GM12878 (cell line): ENCODE measurements around the gene KCTD16. TPM values are rescaled to one million over a fixed set of nuclear protein-coding genes. Genes with fewer than 3 reads are reported as not detected.

Experiments used
- ATAC-seq: fragments of 200-7000 bp; cut with Tn5 transposase; 3 replicates; pipeline ENCODE4 v1.9.1; 2020; ENCODE audit warnings: mild to moderate bottlenecking, moderate library complexity
- BruUV-seq: library from RNA; stranded (reverse); fragments of 400-500 nt; replicated peaks from 2 replicates; lab custom pipeline; 2021; lab: Mats Ljungman, UMichigan
- CTCF ChIA-PET: fragments of 300-600 bp; sonication (Branson Sonifier 250); formaldehyde crosslinking; extraction: SDS; loops from one replicate; lab custom pipeline; 2021; ENCODE audit warnings: inconsistent platforms; lab: Yijun Ruan, JAX
- POLR2A ChIA-PET: fragments of 350-600 bp; formaldehyde crosslinking; extraction: SDS; loops from one replicate; lab custom pipeline; 2021; ENCODE audit warnings: inconsistent platforms; lab: Charles Lee
- RAD21 ChIA-PET: fragments of 300-600 bp; sonication (Branson Sonifier 250); formaldehyde crosslinking; loops from one replicate; lab custom pipeline; 2023; ENCODE audit warnings: antibody characterized with exemption; ENCODE audit not compliant: unreplicated experiment; lab: Charles Lee
- SMC1A ChIA-PET: fragments of 300-600 bp; sonication (Branson Sonifier 250); formaldehyde crosslinking; loops from one replicate; lab custom pipeline; 2023; ENCODE audit not compliant: unreplicated experiment, uncharacterized antibody; lab: Charles Lee
- DNase-seq: peaks from one replicate; pipeline ENCODE4 v3.0.0-alpha.2; 2011; ENCODE audit warnings: low read depth, low spot score
- FAIRE-seq: peaks from 3 replicates; lab custom pipeline; 2011; peaks lifted over from hg19 to GRCh38; lab: Jason Lieb, UNC
- H2AFZ ChIP-seq: 2 replicates; pipeline ENCODE4 v1.6.0; 2011; ENCODE audit warnings: low read depth, low read length, control low read depth; ENCODE audit not compliant: control insufficient read depth
- H3K27ac ChIP-seq: 2 replicates; pipeline ENCODE4 v1.5.1; 2011; ENCODE audit warnings: control low read depth; ENCODE audit not compliant: control insufficient read depth, insufficient read depth
- H3K27me3 ChIP-seq, 2 experiments: replicated peaks in 1 of 2; 2 replicates each; pipeline versions ENCODE4 v1.6.0 to v1.6.1; 2011; ENCODE audit warnings: low read length in 1 of 2; ENCODE audit not compliant: control insufficient read depth in 2 of 2, insufficient read depth in 2 of 2
- H3K36me3 ChIP-seq, 2 experiments: 2 replicates each; pipeline ENCODE4 v1.5.1; 2011; ENCODE audit warnings: low read length in 1 of 2; ENCODE audit not compliant: control insufficient read depth in 2 of 2, insufficient read depth in 2 of 2
- H3K4me1 ChIP-seq: 2 replicates; pipeline ENCODE4 v1.6.1; 2011; ENCODE audit warnings: mild to moderate bottlenecking, low read length, moderate library complexity, mixed read lengths; ENCODE audit not compliant: control insufficient read depth, insufficient read depth
- H3K4me2 ChIP-seq: 2 replicates; pipeline ENCODE4 v1.6.0; 2011; ENCODE audit warnings: control low read depth; ENCODE audit not compliant: control insufficient read depth, insufficient read depth
- H3K4me3 ChIP-seq: fragments of 200-600 bp; sonication (generic); 2 replicates; pipeline ENCODE4 v1.5.1; 2016
- H3K79me2 ChIP-seq: 2 replicates; pipeline ENCODE4 v1.6.0; 2011; ENCODE audit warnings: low read length; ENCODE audit not compliant: control insufficient read depth, insufficient read depth
- H3K9ac ChIP-seq: 2 replicates; pipeline ENCODE4 v1.8.0; 2011; ENCODE audit warnings: low read length, control low read depth, mixed read lengths; ENCODE audit not compliant: control insufficient read depth, insufficient read depth
- H3K9me3 ChIP-seq: replicated peaks from 3 replicates; pipeline ENCODE4 v1.5.1; 2011; ENCODE audit warnings: mild to moderate bottlenecking, low read length; ENCODE audit not compliant: control insufficient read depth, insufficient read depth
- H4K20me1 ChIP-seq: 2 replicates; pipeline ENCODE4 v1.6.0; 2011; ENCODE audit not compliant: control insufficient read depth, insufficient read depth
- BHLHE40 ChIP-seq, 2 experiments: fragments of 450-650 bp in 1 of 2; IDR thresholded peaks; 2 replicates each; pipeline ENCODE4 v1.6.1; 2011 to 2017; ENCODE audit warnings: low read depth in 2 of 2, borderline replicate concordance in 1 of 2, improper control_type of control experiment in 1 of 2, low read length in 1 of 2, mild to moderate bottlenecking in 1 of 2
- FOS ChIP-seq: IDR thresholded peaks from 3 replicates; pipeline ENCODE4 v1.6.1; 2011; ENCODE audit warnings: borderline replicate concordance; ENCODE audit not compliant: insufficient read length; ENCODE audit errors: extremely low read depth
- MTA2 ChIP-seq: fragments of 450-650 bp; IDR thresholded peaks from 2 replicates; pipeline ENCODE4 v1.6.1; 2016; ENCODE audit warnings: low read depth, mild to moderate bottlenecking, moderate library complexity
- SMAD5 ChIP-seq: IDR thresholded peaks from 2 replicates; pipeline ENCODE4 v1.6.1; 2016; ENCODE audit warnings: antibody characterized with exemption, low read depth
- SMARCA5 ChIP-seq: fragments of 450-650 bp; IDR thresholded peaks from 2 replicates; pipeline ENCODE4 v1.6.1; 2017; ENCODE audit warnings: mild to moderate bottlenecking
- SMC3 ChIP-seq: IDR thresholded peaks from 2 replicates; pipeline ENCODE4 v1.6.1; 2011; ENCODE audit warnings: low read length, improper control_type of control experiment, borderline replicate concordance
- in situ Hi-C: fragments of 300-500 bp; cut with MboI; formaldehyde crosslinking; loops from 9 replicates; pipeline ENCODE4 v1.14.3; 2018; ENCODE audit warnings: mixed read lengths
- intact Hi-C: fragments of 100-400 bp; cut with micrococcal nuclease; formaldehyde crosslinking; loops from one replicate; pipeline ENCODE4 v1.14.2; 2022; ENCODE audit not compliant: unreplicated experiment
- polyA plus RNA-seq, 11 experiments: library from polyadenylated mRNA; depleted of rRNA in 4 of 11; unstranded in 6 of 11; stranded (reverse) in 5 of 11; fragments of >200 nt; fragmentation: Nextera tagmentation in 4 of 11; fragmentation: Illumina TruSeq in 1 of 11; extraction: Ambion mirVana in 4 of 11; extraction: Trizol in 1 of 11; gene quantifications; 1 replicate in 1 of 11; 2 replicates in 10 of 11; pipeline versions ENCODE4 v1.2.1 to v1.2.3, GENCODE V29; 2011 to 2016; ENCODE audit warnings: inconsistent platforms in 2 of 11, missing spikeins in 2 of 11, low read depth in 1 of 11
- total RNA-seq, 4 experiments: library from RNA; depleted of rRNA in 3 of 4; stranded (reverse); fragments of >200 nt in 3 of 4; fragmentation: Illumina TruSeq in 1 of 4; extraction: Trizol in 1 of 4; gene quantifications; 2 replicates each; pipeline versions ENCODE4 v1.2.1 to v1.2.3, GENCODE V29; 2013 to 2021
- TF ChIP-seq, protein P1 (sequence below): fragments of 450-650 bp; IDR thresholded peaks from 2 replicates; pipeline ENCODE4 v1.6.1; 2017; ENCODE audit warnings: mild to moderate bottlenecking, moderate library complexity

The KCTD16 gene
- total and polyA plus RNA-seq, 10 of the 15 experiments (the other 5 are each of a cell fraction or from before 2014, with no cell fraction given): 0.03 to 0.10 (median 0.06) TPM; not detected in 3

DNA sequence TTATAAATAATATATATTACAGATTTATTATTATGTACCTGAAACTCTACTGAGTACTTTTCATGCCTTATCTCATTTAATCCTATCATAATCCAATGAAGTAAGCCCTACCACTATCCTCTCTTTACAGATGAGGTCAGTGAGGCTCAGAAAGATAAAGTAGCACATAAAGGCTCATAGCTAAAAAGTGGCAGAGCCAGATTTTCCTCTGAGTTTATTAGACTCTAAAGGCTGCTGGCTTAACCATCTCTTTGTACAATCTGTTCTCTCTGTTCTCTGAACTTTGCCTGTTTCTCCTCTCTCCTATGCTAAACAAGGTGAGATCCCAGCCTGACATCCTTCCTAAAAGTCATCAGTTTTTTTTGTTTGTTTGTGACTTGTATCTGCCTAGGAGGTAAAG, 311.2 kb downstream of the KCTD16 start:
- DNase-seq (no peak), FAIRE-seq (no peak), ATAC-seq (no peak)
- POLR2A ChIA-PET: no interaction called here
- H3K4me2 ChIP-seq: no peak overlapping the region
- H3K9ac ChIP-seq: no peak overlapping the region
- no peaks in the 10 kb centered on the region for H3K4me1 ChIP-seq
- intact Hi-C loops (no loop called here), in situ Hi-C loops (no loop called here)
- CTCF ChIA-PET: interaction anchor here (1.2 kb wide), 1 partner anchor 756 kb away, joined by 4 read pairs; no protein-coding TSS in a partner anchor
- no peaks in the 10 kb centered on the region for H3K27me3 ChIP-seq
- SMC1A ChIA-PET: no interaction called here
- H3K4me3 ChIP-seq: no peak overlapping the region
- H3K27ac ChIP-seq: no peak overlapping the region
- H3K36me3 ChIP-seq: no peaks in the 10 kb centered on the region
- no peaks in the 10 kb centered on the region for H3K79me2 ChIP-seq
- H2AFZ ChIP-seq: no peak overlapping the region
- H4K20me1 ChIP-seq: no peaks in the 10 kb centered on the region
- BruUV-seq: no TSS peak
- H3K9me3 ChIP-seq: no peaks in the 10 kb centered on the region
- TF ChIP-seq BHLHE40 (IDR thresholded peaks at IDR 0.05; ENCODE audit: borderline replicate concordance in 1 of 2, low read depth in 2 of 2, low read length in 1 of 2): no peak
- TF ChIP-seq SMC3: no peak
- TF ChIP-seq SMAD5: no peak
- TF ChIP-seq, protein P1, sequence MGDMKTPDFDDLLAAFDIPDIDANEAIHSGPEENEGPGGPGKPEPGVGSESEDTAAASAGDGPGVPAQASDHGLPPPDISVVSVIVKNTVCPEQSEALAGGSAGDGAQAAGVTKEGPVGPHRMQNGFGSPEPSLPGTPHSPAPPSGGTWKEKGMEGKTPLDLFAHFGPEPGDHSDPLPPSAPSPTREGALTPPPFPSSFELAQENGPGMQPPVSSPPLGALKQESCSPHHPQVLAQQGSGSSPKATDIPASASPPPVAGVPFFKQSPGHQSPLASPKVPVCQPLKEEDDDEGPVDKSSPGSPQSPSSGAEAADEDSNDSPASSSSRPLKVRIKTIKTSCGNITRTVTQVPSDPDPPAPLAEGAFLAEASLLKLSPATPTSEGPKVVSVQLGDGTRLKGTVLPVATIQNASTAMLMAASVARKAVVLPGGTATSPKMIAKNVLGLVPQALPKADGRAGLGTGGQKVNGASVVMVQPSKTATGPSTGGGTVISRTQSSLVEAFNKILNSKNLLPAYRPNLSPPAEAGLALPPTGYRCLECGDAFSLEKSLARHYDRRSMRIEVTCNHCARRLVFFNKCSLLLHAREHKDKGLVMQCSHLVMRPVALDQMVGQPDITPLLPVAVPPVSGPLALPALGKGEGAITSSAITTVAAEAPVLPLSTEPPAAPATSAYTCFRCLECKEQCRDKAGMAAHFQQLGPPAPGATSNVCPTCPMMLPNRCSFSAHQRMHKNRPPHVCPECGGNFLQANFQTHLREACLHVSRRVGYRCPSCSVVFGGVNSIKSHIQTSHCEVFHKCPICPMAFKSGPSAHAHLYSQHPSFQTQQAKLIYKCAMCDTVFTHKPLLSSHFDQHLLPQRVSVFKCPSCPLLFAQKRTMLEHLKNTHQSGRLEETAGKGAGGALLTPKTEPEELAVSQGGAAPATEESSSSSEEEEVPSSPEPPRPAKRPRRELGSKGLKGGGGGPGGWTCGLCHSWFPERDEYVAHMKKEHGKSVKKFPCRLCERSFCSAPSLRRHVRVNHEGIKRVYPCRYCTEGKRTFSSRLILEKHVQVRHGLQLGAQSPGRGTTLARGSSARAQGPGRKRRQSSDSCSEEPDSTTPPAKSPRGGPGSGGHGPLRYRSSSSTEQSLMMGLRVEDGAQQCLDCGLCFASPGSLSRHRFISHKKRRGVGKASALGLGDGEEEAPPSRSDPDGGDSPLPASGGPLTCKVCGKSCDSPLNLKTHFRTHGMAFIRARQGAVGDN: no peak
- TF ChIP-seq FOS: no peak
- no peak for TF ChIP-seq SMARCA5
- no peak for TF ChIP-seq MTA2
- TF ChIP-seq, all 136 proteins: peak for 0
- RAD21 ChIA-PET: no interaction called here
